ENCODE data around the gene TTC7B.

DNA sequence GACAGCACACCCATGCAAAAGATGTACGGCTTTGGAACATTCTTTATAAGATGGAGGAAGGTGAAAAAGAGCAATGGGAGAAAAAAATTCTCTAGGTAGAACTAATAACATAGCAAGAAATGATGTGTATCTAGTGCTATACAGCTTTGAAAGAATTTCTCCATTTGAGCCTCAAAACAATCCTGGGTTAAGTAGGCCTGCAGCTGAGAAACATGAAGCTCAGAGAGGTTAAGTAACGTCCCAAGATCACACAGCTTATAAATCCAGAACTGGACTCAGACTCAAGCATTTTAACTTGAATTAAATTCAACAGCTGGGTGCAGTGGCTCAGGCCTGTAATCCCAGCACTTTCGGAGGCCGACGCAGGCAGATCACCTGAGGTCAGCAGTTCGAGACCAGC lies 32.9 kb downstream of the TTC7B start:
- TF ChIP-seq POLR2A (IDR thresholded peaks at IDR 0.05) = no peak
- TF ChIP-seq, protein P1, sequence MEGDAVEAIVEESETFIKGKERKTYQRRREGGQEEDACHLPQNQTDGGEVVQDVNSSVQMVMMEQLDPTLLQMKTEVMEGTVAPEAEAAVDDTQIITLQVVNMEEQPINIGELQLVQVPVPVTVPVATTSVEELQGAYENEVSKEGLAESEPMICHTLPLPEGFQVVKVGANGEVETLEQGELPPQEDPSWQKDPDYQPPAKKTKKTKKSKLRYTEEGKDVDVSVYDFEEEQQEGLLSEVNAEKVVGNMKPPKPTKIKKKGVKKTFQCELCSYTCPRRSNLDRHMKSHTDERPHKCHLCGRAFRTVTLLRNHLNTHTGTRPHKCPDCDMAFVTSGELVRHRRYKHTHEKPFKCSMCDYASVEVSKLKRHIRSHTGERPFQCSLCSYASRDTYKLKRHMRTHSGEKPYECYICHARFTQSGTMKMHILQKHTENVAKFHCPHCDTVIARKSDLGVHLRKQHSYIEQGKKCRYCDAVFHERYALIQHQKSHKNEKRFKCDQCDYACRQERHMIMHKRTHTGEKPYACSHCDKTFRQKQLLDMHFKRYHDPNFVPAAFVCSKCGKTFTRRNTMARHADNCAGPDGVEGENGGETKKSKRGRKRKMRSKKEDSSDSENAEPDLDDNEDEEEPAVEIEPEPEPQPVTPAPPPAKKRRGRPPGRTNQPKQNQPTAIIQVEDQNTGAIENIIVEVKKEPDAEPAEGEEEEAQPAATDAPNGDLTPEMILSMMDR (IDR thresholded peaks at IDR 0.05) = no peak

Data from esophagus squamous epithelium (tissue), 4 donors.